ENCODE results near the gene MTUS2.

DNA sequence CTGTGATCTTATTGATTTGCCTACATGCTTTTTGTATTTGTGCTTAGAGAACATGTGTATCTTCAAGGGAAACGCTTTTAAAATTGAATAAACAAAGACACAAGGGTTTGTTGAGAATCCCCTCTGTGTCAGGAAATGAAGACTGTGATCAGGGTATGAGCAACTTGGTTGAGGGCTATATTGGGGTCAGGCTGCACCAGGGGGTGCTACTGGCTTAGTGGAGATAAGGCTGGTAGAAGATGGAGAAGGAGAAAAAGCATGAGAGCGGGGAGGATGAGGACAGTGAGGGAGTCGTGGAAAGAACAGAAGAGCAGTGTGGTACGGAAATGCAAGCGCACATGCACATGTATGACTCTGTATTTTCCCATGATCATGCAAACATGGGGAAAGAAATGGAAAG lies 201.6 kb downstream of the MTUS2 start:
- TF ChIP-seq, protein P1, sequence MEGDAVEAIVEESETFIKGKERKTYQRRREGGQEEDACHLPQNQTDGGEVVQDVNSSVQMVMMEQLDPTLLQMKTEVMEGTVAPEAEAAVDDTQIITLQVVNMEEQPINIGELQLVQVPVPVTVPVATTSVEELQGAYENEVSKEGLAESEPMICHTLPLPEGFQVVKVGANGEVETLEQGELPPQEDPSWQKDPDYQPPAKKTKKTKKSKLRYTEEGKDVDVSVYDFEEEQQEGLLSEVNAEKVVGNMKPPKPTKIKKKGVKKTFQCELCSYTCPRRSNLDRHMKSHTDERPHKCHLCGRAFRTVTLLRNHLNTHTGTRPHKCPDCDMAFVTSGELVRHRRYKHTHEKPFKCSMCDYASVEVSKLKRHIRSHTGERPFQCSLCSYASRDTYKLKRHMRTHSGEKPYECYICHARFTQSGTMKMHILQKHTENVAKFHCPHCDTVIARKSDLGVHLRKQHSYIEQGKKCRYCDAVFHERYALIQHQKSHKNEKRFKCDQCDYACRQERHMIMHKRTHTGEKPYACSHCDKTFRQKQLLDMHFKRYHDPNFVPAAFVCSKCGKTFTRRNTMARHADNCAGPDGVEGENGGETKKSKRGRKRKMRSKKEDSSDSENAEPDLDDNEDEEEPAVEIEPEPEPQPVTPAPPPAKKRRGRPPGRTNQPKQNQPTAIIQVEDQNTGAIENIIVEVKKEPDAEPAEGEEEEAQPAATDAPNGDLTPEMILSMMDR (IDR thresholded peaks at IDR 0.05; ENCODE audit: low read depth, low read length) = no peak
- no peak for TF ChIP-seq MYC (IDR thresholded peaks at IDR 0.05; ENCODE audit: low read depth, low read length)
